ENCODE data around the gene AQP1. TPM values are rescaled to one million over a fixed set of nuclear protein-coding genes. Genes with fewer than 3 reads are reported as not detected.
A peak's percentile ranks its signal among the peaks of the same experiment; 100 is the strongest.

The AQP1 gene
- total RNA-seq, 1 experiment from 2014 or later: 0.15 TPM

DNA sequence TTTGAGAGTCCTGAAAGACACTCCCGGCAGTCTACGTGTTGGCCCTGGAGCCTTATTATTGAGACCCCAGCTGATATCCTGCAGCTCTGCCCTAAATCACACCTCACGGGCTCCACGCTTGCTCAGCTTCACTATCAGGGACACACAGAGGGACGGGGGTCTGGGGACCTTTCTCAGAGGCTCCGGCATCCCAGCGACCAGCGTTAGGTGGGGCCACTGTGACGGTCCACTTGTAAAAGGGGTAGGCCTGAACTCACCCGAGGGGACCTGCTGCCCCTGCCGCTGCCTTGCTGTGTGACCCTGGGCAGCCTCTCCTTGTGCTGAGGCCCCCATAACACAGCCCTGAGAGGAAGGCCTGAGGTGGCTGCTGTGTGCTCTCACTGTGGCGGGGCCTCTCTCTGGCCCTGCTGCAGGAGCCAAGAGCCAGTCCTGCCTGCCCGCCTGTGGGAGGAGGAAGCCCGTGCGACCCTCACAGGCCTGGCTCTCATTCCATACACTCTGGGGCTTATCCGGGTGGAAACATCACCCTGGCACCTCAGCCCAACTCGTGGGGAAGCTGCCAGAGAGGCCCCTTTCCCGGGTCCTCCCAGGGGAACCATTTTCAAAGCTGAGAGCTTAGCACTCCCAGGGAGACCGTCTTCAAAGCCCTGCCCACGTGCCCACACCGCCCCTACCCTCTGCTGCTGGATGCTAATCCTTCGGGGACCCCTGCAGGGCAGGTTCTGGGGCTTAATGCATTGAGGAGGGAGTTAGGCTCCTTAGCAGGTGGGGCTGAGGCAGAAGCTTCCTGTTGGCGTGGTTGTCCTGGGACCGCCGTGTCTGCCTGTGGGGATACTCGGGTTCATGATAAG, 21.7 kb downstream of the AQP1 start:
- no peak overlapping the region for H3K27ac Mint-ChIP-seq
- no peak for DNase-seq
- no peak overlapping the region for H3T11ph ChIP-seq (ENCODE audit: low read length)
- WGBS (ENCODE audit: extremely low coverage, insufficient read length, low lambda C conversion rate): no CpG with 5 or more reads among the region's 26 CpGs
- H2BK20ac ChIP-seq (ENCODE audit: low read depth, low read length, poor library complexity, severe bottlenecking): no peak overlapping the region
- H3K9ac ChIP-seq (ENCODE audit: extremely low read depth, insufficient read length, low read length): no peak overlapping the region
- no peak overlapping the region for H3K56ac ChIP-seq (ENCODE audit: insufficient read length, low read depth, low read length)
- H3K27ac ChIP-seq (ENCODE audit: insufficient read length, low read depth, low read length): no peak overlapping the region
- H3K27me3 Mint-ChIP-seq (ENCODE audit: low read depth): peaks cover 83% of the 10 kb centered on the region
- H2AK5ac ChIP-seq (ENCODE audit: insufficient read length, low read length): no peak overlapping the region
- no peak overlapping the region for H2BK15ac ChIP-seq (ENCODE audit: low read depth, low read length)
- TF ChIP-seq, protein P1, sequence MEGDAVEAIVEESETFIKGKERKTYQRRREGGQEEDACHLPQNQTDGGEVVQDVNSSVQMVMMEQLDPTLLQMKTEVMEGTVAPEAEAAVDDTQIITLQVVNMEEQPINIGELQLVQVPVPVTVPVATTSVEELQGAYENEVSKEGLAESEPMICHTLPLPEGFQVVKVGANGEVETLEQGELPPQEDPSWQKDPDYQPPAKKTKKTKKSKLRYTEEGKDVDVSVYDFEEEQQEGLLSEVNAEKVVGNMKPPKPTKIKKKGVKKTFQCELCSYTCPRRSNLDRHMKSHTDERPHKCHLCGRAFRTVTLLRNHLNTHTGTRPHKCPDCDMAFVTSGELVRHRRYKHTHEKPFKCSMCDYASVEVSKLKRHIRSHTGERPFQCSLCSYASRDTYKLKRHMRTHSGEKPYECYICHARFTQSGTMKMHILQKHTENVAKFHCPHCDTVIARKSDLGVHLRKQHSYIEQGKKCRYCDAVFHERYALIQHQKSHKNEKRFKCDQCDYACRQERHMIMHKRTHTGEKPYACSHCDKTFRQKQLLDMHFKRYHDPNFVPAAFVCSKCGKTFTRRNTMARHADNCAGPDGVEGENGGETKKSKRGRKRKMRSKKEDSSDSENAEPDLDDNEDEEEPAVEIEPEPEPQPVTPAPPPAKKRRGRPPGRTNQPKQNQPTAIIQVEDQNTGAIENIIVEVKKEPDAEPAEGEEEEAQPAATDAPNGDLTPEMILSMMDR (conservative IDR thresholded peaks at IDR 0.05): no peak
- no peak overlapping the region for H2AFZ ChIP-seq (ENCODE audit: low read length)
- no peaks in the 10 kb centered on the region for H3K36me3 Mint-ChIP-seq (ENCODE audit: insufficient read depth in 1 of 3, low read depth in 3 of 3)
- no peaks in the 10 kb centered on the region for H3K4me1 ChIP-seq (ENCODE audit: insufficient read depth, low read length)
- H3K14ac ChIP-seq (ENCODE audit: insufficient read depth, low read length): peak overlapping the region; percentile 33; the same call in 1 of the 2 replicates
- no peak overlapping the region for H2BK12ac ChIP-seq (ENCODE audit: insufficient read length, low read depth, low read length)
- no peak overlapping the region for H3K4me2 ChIP-seq (ENCODE audit: insufficient read depth, insufficient read length, low read length)
- H3K4ac ChIP-seq (ENCODE audit: low read depth, low read length): no peak overlapping the region
- H3K9me3 ChIP-seq (ENCODE audit: control insufficient read depth, low read depth, low read length): no peaks in the 10 kb centered on the region
- no peak overlapping the region for H2BK5ac ChIP-seq (ENCODE audit: insufficient read length, low read length)
- no peaks in the 10 kb centered on the region for H3K23me2 ChIP-seq (ENCODE audit: insufficient read length, low read depth, low read length, poor library complexity, severe bottlenecking)
- no peak overlapping the region for H3K4me3 Mint-ChIP-seq
- peaks cover 6 to 19% of the 10 kb centered on the region in 2 experiments for H3K4me1 Mint-ChIP-seq
- H3K79me1 ChIP-seq (ENCODE audit: insufficient read depth, low read depth, low read length, poor library complexity, severe bottlenecking): no peaks in the 10 kb centered on the region
- no peaks in the 10 kb centered on the region for H3K9me3 Mint-ChIP-seq
- H4K91ac ChIP-seq (ENCODE audit: insufficient read length, low read depth, low read length): no peak overlapping the region
- H4K8ac ChIP-seq (replicated peaks; ENCODE audit: insufficient read length, low read depth, low read length): no peak overlapping the region
- H2BK120ac ChIP-seq (ENCODE audit: low read depth, low read length, poor library complexity, severe bottlenecking): no peak overlapping the region
- no peak overlapping the region for H4K5ac ChIP-seq (ENCODE audit: insufficient read length, low read depth, low read length)
- no peak overlapping the region for H3K18ac ChIP-seq (ENCODE audit: insufficient read length, low read depth, low read length)
- H3K79me2 ChIP-seq (ENCODE audit: insufficient read depth, low read length): no peaks in the 10 kb centered on the region
- no peak overlapping the region for H3K23ac ChIP-seq (ENCODE audit: insufficient read length, low read depth, low read length)
- H3K27me3 ChIP-seq (ENCODE audit: insufficient read depth, low read length): no peaks in the 10 kb centered on the region; the same call in 1 of the 2 replicates
- H4K20me1 ChIP-seq (ENCODE audit: control insufficient read depth, insufficient read depth, insufficient read length): no peaks in the 10 kb centered on the region

Data from H9 (cell line).